Tongue (tissue), 2 donors: Measurements from ENCODE around the gene COG2. TPM values are rescaled to one million over a fixed set of nuclear protein-coding genes. Genes with fewer than 3 reads are reported as not detected.
"Not testable (repeated sequence)": the region's sequence is repeated elsewhere in the genome, so short reads cannot be mapped to it uniquely, and the experiment has no call there.

Experiments
- DNase-seq: peaks from one replicate; pipeline ENCODE4 v3.0.0-alpha.2; 2015
- total RNA-seq: library from RNA; depleted of rRNA; stranded (reverse); fragments of >200 nt; gene quantifications from one replicate; pipeline ENCODE4 v1.2.3, GENCODE V29; 2014

COG2 gene
- total RNA-seq, 1 donor from 2014 or later, result 34.8 TPM

DNA sequence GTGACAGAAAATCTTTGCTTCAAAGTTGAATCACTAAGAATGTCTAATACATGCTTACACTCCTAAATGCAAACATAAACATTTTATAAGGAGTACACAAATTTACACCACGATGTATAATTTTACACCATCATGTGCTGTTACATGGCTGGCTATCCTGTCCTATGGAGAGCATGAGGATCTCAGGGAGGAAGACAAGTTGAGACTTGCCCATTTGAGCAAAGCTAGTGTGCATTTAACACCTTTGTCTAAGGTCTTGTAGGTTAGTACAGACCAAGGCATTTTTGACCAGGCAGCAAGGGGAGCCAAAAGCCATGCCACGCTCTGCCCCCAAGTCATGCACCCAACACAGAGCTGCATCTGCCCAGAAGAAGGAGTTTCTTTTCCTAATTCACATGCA is 14.5 kb upstream of the COG2 start:
- DNase-seq, result no peak

DNA sequence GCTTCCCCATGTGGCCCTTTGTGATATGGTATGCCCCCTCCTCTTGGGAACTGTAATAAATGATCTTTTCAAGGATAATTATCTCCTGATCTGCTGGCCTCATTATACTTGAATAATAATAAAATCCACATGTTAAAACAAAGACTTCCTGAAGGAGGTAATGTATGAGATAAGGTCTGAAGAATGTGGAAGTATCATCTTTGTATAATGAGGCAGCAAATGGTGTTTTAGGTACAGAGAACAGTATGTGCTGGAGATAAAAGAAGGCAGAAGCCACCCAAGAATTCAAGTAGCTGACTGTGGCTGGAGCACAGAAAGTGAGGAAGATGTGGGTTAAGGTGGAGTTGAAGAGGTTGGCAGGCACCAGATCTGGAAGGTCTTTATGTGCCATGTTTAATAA is 12.8 kb upstream of the COG2 start:
- DNase-seq, result no peak

DNA sequence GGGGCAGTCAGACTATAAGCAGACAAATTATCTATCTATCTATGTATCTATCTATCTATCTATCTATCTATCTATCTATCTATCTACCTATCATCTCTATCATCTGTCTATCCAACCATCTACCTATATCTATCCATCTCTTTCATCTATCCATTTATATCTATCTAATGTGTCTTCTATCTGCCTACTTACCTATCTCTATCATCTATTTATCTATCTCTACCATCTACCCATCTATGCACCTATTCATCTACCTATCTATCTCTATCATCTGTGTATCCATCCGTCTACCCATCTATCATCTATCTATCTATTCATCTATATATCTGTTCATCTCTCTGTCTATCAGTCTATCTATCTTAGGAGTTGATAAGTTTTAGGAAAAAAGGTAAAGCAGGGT is 10.8 kb upstream of the COG2 start:
- DNase-seq, result no peak

DNA sequence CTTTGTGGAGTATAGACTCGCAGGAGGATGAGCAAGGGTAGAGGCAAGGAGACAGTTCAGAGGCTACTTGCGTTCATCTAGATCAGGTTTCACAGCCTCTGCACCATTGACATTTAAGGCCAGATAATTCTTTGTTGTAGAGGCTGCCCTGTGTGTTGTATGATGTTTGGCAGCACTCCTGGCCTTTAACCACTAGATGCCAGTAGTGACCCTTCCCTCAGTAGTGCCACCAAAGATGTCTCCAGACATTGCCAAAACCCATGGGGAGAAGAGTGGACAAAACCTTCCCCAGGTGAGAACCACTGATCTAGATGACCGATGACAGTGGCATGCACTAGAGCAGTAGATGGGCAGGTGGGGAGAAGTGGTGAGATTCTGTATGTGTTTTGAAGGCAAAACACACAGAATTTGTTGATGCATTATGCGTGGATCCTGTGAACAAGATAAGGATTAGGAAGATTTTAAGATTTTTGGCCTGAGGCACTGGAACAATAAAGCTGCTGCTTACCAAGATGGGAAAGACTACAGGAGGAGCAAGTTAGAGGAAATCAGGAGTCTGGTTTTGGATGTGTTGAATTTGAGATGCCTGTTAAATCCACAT is 9.9 kb upstream of the COG2 start:
- DNase-seq, result peak; percentile 46

DNA sequence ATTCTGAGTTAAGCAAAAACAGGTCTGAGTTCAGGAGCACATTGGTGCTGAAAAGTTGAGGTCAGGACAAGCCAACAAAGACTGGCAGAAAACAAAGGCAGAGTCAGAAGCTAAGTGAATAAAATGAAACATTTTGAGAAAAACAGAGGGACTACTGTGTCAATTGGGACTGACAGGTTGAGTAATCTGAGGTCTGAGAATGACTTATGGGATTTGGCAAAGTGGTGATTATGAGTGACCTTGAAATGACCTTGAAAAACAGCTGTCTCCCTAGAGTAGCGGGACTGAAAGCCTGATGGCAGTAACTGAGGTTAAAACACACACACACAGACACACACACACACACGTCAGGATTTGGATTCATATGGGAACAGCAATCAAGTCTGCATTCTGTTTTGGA is 8.8 kb upstream of the COG2 start:
- peak; percentile 59 for DNase-seq

DNA sequence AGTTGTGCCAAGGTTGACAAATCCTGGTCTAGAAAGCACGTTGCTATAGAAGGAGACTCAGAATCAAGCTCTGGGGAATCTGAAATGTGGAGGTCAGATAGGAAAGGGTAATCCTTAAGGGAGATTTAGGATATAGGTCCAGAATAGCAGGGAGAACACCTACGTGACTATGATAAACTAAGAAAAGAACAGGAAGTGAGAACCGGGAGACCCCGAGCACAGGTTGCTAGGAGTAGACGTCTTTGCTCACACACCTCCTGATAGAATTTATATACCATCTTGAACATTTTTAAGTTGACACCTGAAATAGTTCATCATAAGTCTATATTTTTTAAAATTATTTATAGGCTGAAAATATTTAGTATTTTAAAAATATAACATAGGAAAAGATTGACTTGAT is 7.9 kb upstream of the COG2 start:
- no peak for DNase-seq

DNA sequence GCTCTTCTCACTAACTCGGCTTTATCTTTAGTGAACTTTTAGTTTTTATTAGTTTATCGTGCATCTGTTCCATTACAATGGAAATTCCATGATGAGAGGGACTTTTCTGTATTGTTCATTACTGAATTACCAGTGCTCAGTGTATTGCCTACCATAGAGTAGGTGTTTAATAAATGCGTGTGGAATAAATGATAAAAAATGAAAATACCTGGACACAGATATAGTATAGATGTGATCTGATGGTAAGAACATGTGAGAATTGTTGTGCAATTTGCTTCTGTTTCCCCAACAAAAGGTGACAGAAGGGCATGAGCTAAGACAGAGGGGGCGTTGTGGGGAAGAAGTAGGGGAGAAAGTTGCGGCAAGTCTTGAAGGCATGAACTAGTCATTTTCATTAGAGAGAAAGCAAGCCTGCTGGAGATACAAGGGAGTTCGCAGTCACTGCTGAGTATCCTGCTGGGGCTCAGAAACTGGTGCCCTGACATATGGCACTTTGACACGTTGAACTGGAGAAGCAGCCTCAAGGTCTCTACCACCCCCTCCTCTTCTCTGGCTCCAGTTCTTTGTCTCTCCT is 5.6 kb upstream of the COG2 start:
- DNase-seq, result no peak

DNA sequence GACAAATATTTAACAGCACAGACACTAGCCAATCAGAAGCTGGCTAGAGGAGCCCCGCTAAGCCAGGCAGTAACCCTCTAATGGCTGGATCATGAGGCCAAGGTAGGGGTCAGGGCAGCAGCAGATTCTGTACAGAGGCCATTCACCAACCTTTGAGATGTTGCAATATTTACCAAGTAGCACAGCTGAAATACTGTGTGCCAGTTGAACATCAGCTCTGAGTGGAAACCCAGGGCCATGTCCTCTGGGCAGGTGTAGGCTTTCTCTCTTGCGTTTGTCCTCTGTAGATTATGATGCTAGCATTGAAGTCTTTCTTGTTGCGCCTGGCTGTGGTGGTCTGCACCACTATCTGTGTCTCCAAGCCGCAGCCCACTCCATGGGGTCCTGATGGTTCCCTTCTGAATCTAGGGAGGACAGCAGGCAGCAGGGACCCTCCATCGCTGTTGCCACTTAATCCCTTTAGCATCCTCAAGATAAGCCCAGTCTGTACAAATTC is 2.5 kb upstream of the COG2 start:
- DNase-seq, result no peak

DNA sequence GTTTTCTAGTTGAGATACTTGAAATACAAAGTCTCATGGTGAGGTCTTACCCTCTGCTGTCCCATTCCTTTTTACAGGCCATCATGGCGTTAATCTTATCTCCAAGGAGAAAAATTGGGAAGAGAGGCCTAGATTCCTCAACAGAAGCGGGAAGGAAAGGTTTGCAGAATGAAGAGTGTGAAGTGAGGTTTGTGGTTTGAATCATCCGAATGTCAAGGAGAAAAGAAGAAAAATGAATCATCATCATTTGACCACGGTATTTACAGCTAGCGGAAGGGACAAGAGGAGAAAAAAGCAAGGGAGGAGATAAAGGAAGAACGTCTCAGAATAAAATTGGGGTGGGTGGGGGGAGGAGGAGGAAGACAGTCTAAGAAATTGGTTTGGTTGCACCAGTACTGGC is 935 bp upstream of the COG2 start:
- DNase-seq, result no peak

DNA sequence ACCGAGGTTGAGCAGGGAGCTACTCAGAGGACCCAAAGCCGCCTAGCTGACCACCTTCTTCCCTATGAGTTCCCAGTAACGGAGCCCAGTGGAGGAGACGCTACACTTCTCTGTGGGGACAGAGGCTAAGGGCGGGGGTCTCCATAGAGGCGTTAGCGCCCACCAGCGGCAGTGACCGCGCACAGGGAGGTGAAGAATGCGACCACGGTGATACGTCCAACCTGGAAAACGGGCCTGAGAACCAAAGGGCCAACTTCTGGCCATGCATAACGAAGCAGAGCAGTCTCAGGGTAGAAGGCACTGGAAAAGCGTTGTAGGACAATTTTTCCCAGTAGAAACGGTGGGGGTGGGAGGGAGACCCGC is 400 bp upstream of the COG2 start:
- no peak for DNase-seq

DNA sequence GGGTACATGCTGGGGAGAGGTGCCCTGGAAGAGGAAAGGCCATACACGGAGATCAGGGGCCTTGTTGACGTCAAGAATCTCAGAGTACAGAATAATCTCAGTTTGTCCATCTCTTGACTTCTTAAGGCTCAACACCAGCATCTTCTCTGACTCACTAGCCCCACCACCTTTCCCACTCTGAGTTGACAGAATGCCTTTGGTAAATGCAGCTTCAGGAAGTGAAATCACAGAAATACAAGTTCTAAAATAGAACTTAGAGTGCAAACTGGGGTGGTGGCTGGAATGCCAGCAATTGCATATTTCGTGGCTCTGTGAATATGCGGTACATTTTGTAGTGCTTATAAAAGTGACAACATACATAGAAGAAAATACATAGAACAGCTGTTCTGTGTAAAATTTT is 1.6 kb downstream of the COG2 start:
- DNase-seq, result peak; percentile 10

DNA sequence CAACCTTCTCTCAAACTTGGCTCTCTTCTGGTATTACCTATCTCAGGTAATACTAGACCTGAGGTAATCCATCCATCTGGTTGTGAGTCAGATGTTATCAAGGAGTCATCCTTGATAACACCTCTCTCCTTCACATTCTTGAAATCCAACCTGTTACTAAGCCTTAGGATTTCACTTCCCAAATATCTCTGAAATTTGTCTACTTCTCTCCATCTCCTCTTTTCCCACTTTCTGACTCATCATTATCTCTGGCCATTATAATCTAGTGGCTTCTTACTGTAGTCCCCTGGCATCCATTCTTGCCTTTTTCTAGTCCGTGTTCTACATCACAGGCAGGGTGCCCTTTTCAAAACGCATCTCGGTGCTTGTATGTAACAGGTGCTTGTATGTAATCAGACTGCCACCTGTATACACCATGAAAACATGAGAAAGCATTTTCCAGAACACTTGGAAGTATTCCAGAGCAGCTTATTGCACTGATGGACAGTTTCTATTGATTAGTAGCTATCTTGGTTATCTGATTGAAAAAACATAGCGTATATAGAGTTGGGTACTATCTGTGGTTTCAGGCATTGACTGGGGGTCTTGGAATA is 4.5 kb downstream of the COG2 start:
- DNase-seq, result no peak

DNA sequence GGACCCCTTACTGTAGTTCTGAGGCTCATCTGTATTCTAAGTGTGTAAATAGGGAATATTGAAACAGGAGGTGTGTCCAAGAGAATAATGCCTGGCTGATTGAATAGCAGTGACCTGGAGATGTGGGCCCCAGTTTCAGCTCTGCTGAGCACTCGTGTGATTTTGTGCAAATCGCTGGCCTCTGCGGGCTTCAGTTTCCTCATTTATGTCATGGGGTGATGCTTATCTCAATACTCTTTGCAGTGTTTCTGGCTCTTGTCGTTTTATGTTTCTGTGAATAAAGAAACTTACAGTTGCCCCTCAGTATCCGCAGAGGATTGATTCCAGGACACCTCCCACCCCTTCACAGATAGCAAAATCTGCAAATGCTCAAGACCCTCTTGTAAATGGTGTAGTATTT is 5.0 kb downstream of the COG2 start:
- no peak for DNase-seq

DNA sequence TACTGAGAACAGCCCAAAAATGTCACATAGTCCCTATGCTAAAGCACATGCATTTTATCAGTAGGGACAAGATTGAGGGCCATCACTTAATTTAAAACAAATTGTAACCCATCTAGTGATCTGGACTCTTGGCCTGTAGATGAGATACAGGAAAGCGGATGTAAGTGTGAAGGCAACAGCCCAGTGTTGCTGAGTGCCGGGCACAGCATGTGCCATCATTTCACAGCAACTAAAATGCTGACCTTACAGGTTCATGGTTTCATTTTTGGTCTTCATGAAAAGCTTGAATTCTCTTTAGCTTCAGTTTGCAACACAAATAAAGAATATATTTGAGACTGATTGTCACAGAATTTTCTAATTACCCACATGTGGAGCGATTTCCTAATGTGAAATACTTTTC is 5.8 kb downstream of the COG2 start:
- no peak for DNase-seq

DNA sequence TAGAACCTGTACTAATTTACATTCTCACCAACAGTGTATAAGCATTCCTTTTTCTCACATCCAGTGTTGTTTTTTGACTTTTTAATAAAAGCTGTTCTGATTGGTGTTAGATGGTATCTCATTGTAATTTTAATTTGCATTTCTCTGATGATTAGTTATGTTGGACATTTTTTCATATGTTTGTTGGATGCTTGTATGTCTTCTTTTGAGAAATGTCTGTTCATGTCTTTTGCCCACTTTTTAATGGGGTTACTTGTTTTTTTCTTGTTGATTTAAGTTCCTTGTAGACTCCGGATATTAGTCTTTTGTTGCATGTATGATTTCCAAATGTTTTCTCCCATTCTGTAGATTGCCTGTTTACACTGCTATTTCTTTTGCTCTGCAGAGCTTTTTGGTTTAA is 8.0 kb downstream of the COG2 start:
- no peak for DNase-seq

DNA sequence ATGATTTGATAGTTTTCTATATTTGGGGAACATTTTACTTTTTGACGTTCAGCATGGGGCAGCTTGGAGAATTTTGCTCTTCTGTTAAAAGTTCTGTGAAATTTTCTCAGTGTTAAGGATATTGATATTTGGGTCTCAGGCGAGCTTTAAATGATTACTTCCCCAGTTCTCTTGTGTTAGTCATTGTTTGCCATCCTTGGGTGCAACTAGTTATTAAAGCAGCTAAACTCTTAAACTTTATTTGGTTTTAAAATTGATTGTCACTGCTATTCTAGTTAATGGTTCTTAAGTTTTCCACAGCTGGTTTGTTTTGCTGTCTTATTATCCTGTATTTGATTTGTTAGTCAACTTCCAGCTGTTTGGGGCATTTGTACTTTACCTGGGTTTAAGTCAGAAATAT is 9.0 kb downstream of the COG2 start:
- no peak for DNase-seq

DNA sequence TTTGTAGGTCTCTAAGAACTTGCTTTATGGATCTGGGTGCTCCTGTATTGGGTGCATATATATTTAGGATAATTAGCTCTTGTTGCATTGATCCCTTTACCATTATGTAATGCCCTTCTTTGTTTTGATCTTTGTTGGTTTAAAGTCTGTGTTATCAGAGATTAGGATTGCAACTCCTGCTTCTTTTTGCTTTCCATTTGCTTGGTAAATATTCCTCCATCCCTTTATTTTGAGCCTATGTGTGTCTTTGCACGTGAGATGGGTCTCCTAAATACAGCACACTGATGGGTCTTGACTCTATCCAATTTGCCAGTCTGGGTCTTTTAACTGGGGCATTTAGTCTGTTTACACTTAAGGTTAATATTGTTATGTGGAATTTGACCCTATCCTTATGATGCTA is 14.4 kb downstream of the COG2 start:
- DNase-seq, result not testable (repeated sequence)

DNA sequence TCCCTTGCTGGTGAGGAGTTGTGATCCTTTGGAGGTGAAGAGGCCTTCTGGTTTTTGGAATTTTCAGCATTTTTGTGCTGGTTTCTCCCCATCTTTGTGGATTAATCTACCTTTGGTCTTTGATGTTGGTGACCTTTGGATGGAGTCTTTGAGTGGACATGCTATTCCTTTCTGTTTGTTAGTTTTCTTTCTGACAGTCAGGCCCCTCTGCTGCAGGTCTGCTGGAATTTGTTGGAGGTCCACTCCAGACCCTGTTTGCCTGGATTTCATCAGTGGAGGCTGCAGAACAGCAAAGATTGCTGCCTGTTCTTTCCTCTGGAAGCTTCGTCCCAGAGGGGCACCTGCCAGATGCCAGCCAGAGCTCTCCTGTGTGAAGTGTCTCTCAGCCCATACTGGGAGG is 15.8 kb downstream of the COG2 start:
- not testable (repeated sequence) for DNase-seq

DNA sequence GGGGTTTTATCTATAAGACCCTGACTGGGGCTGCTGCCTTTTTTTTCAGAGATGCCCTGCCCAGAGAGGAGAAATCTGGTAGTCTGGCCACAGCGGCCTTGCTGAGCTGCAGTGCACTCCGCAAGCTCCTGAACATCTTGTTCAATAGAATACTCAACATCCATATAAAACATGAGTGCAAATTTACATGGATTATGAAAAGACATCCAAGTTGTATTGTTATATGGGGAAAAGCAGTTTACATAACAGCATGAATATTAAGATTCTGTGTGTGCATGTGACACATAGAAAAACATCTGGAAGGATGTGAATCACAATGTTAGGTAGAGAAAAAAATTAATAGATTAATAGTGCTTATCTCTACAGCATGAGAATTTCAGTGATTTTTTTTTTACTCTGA is 16.4 kb downstream of the COG2 start:
- no peak for DNase-seq

DNA sequence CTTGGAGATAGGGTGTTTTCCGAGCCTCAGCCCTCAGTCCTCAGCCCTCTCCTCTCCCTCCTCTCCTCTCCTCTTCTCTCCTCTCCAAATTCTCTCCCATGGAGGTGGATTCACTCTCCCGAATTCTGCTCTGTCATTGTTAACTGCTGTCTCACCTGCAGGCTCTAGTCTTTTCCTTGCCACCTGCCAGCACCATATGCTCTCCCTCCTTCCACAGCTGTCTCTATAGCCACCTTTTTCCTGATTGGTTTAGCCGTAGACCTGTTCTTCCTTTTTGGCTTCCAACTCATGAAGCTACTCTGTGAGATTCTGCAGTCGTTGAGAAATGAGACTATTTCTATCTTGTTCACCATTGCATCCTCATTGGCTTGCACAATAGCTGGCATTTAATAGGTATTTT is 19.7 kb downstream of the COG2 start:
- DNase-seq, result no peak

DNA sequence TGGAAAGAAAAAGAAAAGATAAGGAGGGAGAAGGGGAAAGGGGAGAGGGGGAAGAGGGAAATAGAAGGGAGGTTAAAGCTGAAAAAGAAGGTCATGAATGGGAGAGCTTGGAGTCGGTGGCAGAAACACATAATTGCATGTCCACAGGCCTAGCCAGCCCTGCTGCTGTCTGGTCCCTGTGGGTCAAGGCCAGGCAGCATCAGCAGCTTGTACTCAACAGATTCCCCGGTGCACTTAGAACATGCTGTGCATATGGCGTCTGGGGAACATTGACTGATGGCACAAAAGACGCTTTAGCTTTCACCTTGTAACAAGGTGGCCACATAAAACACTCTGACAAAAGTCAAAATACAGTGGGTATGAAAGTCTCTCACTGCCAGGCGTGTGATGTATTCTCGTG is 25.9 kb downstream of the COG2 start:
- no peak for DNase-seq

DNA sequence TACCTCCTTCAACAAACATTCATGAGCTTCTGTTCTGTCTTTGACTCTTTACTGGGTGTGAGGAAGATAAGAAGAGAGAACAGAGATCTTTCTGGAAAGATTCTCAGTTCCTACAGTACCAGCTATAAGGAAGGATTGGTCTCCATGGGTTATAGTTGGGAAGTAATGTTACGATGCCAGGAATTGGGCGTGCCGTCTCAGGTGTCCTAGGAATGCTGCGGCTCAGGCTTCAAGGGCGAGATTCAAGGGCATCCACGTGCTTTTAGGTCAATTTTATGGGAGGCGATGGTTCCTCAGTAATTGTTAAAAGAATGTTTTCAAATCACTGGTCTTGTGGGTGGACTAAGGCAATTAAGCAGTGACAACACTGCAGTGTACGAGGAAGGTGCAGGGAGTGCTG is 27.3 kb downstream of the COG2 start:
- DNase-seq, result no peak

DNA sequence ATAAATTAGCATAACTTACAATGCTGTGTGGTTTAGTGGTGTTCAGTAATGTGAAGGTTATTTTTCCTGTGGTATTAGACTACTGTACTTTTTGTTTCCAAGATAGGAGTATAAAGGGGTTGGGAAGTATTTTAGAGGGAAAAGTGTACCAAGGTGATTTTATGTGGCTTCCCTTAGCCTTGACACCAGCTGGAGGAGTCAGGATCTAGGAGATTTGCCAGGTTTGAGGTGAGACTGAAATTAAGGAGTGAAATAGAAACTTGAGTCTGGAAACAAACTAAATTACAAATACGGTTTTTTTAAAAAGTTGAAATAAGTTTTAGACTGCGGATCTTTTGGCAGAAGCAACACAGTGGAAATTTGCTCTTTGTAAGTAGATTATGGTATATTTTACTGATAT is 32.3 kb downstream of the COG2 start:
- DNase-seq, result no peak

DNA sequence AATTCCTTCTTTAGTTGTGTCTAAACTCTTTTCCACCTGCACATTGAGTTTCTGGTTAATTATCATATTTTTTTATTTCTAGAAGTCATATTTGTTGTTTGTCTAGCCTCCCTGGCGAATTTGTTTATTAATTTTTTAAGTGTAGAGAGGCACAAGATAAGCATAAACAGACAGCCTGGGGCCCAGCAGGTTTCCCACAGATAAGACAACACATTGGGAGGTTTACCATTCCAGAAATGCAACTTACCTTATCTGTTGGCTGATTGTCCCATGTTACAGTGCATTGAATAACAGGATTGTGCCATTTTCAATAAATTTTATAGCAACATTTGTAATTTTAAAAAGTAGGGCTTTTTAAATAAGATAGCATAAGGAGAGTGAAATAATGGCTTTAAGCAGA is 34.9 kb downstream of the COG2 start:
- DNase-seq, result no peak
